CD4-positive, alpha-beta T cell (primary cell): ENCODE data around the gene COL20A1. TPM values are rescaled to one million over a fixed set of nuclear protein-coding genes. Genes with fewer than 3 reads are reported as not detected.

Source experiments
- ATAC-seq: fragments of 200-7000 bp; cut with Tn5 transposase; one replicate; pipeline ENCODE4 v1.10.0; 2022; ENCODE audit warnings: mild to moderate bottlenecking; ENCODE audit not compliant: poor library complexity
- CTCF ChIA-PET: fragments of 350-600 bp; sonication (Branson Sonifier 250); formaldehyde crosslinking; loops from one replicate; lab custom pipeline; 2021; ENCODE audit warnings: antibody characterized with exemption, inconsistent platforms; lab: Charles Lee
- POLR2A ChIA-PET: fragments of 350-600 bp; sonication (Branson Sonifier 250); formaldehyde crosslinking; loops from one replicate; lab custom pipeline; 2021; ENCODE audit warnings: antibody characterized with exemption, inconsistent platforms; lab: Charles Lee
- DNase-seq, 14 experiments: peaks; one replicate each; pipeline ENCODE4 v3.0.0-alpha.2; 2013 to 2020; ENCODE audit warnings: mixed read lengths in 2 of 14
- H3K27ac ChIP-seq, 2 donors: one replicate each; pipeline versions ENCODE4 v1.5.1 to v1.7.0; 2013; ENCODE audit warnings: low read length in 2 of 2, low read depth in 1 of 2, mild to moderate bottlenecking in 1 of 2
- H3K27me3 ChIP-seq, 2 experiments: 1 replicate in 1 of 2; 2 replicates in 1 of 2; pipeline versions ENCODE4 v1.6.1 to v1.7.0; 2013; ENCODE audit warnings: low read length in 2 of 2, control low read depth in 1 of 2, mild to moderate bottlenecking in 1 of 2, moderate library complexity in 1 of 2; ENCODE audit not compliant: insufficient read depth in 2 of 2, control insufficient read depth in 1 of 2
- H3K36me3 ChIP-seq: one replicate; pipeline ENCODE4 v1.6.1; 2013; ENCODE audit warnings: low read length, control low read depth; ENCODE audit not compliant: insufficient read depth
- H3K4me1 ChIP-seq: one replicate; pipeline ENCODE4 v1.6.1; 2013; ENCODE audit warnings: low read length, control low read depth; ENCODE audit not compliant: insufficient read depth
- H3K4me3 ChIP-seq: one replicate; pipeline ENCODE4 v1.5.1; 2013; ENCODE audit warnings: mild to moderate bottlenecking, low read length, moderate library complexity
- H3K9me3 ChIP-seq, 2 experiments: 1 replicate in 1 of 2; 2 replicates in 1 of 2; pipeline versions ENCODE4 v1.6.1 to v1.7.0; 2013; ENCODE audit warnings: low read length in 2 of 2, mild to moderate bottlenecking in 2 of 2, control low read depth in 1 of 2, moderate library complexity in 1 of 2; ENCODE audit not compliant: control insufficient read depth in 1 of 2, insufficient read depth in 1 of 2
- H3K27ac Mint-ChIP-seq: one replicate; pipeline ENCODE4 v1.8.0; 2020; ENCODE audit warnings: mixed read lengths
- H3K27me3 Mint-ChIP-seq: one replicate; pipeline ENCODE4 v1.8.0; 2021; ENCODE audit warnings: mixed read lengths
- H3K36me3 Mint-ChIP-seq: one replicate; pipeline ENCODE4 v1.8.0; 2021; ENCODE audit warnings: low read depth, mixed read lengths
- H3K4me1 Mint-ChIP-seq: one replicate; pipeline ENCODE4 v1.8.0; 2021; ENCODE audit warnings: low read depth, mixed read lengths
- H3K4me3 Mint-ChIP-seq: one replicate; pipeline ENCODE4 v1.8.0; 2020; ENCODE audit warnings: mild to moderate bottlenecking, mixed read lengths
- H3K9me3 Mint-ChIP-seq: one replicate; pipeline ENCODE4 v1.8.0; 2020; ENCODE audit warnings: mixed read lengths
- intact Hi-C, 2 experiments: fragments of 100-400 bp; cut with DNase I in 1 of 2; cut with micrococcal nuclease in 1 of 2; formaldehyde crosslinking; loops; one replicate each; pipeline versions ENCODE4 v1.15.1 to v1.9.0; 2023 to 2025; cut with DNase I, micrococcal nuclease
- total RNA-seq, 174 experiments: library from RNA in 2 of 174; stranded (reverse) in 2 of 174; gene quantifications; one replicate each; pipeline ENCODE4 v1.2.3 and lab custom pipeline; 2021 to 2026
- TF ChIP-seq, protein P1 (sequence below): fragments of 200-600 bp; IDR thresholded peaks from one replicate; pipeline ENCODE4 v1.8.0; 2022; ENCODE audit warnings: antibody characterized with exemption, mild to moderate bottlenecking

The COL20A1 gene
- total RNA-seq, 2 experiments from 2014 or later = 0.03 TPM; not detected in 1

GRCh38 chr20:63312690-63313348 lies 19.8 kb downstream of the COL20A1 start:
- Mint-ChIP-seq H3K4me3 (no peak overlapping the region), H3K4me1 (no peaks in the 10 kb centered on the region), H3K9me3 (no peaks in the 10 kb centered on the region), H3K27me3 (no peaks in the 10 kb centered on the region), H3K36me3 (no peaks in the 10 kb centered on the region), H3K27ac (no peak overlapping the region)
- H3K9me3 ChIP-seq = no peaks in the 10 kb centered on the region
- TF ChIP-seq, protein P1, sequence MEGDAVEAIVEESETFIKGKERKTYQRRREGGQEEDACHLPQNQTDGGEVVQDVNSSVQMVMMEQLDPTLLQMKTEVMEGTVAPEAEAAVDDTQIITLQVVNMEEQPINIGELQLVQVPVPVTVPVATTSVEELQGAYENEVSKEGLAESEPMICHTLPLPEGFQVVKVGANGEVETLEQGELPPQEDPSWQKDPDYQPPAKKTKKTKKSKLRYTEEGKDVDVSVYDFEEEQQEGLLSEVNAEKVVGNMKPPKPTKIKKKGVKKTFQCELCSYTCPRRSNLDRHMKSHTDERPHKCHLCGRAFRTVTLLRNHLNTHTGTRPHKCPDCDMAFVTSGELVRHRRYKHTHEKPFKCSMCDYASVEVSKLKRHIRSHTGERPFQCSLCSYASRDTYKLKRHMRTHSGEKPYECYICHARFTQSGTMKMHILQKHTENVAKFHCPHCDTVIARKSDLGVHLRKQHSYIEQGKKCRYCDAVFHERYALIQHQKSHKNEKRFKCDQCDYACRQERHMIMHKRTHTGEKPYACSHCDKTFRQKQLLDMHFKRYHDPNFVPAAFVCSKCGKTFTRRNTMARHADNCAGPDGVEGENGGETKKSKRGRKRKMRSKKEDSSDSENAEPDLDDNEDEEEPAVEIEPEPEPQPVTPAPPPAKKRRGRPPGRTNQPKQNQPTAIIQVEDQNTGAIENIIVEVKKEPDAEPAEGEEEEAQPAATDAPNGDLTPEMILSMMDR = no peak
- ATAC-seq = no peak
- no peak overlapping the region for H3K4me3 ChIP-seq
- CTCF ChIA-PET = no interaction called here
- no peaks in the 10 kb centered on the region for H3K36me3 ChIP-seq
- POLR2A ChIA-PET = no interaction called here
- H3K27ac ChIP-seq = no peak overlapping the region
- DNase-seq = no peak
- H3K4me1 ChIP-seq = no peaks in the 10 kb centered on the region
- intact Hi-C loops = loop anchor here in 1 of 2 experiments (10.0 kb wide), 1 partner anchor 72 kb away; no protein-coding TSS in a partner anchor
- peaks cover 0 to 8% of the 10 kb centered on the region in 2 experiments for H3K27me3 ChIP-seq

DNA sequence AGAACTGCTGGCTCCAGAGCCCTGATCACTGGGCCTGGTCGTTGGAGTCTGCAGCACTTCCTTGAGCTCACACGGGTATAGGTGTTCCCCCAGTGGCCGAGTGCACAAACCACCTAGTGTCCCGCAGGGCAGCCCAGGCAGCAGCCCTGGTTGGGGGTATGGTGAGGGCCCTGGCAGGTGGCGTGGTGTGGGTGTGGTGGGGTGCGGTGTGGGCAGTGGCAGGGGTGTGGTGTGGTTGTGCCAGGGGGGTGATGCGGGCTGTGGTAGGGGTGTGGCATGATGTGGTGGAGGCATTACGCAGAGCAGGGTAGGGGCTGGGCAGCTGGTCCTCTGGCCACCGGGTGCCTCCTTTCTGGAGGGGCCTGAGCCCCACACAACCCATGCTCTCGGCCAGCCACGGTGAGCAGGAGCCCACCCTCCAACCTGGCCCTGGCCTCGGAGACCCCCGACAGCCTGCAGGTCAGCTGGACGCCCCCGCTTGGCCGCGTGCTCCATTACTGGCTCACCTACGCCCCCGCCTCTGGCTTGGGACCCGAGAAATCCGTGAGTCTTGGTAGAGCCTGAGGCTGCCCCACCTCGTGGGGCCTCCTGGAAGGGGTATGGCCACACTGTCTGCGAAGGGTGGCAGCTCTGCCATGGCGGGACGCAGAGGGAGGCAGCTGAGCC lies 20.5 kb downstream of the COL20A1 start:
- H3K4me1 Mint-ChIP-seq = no peaks in the 10 kb centered on the region
- Histone ChIP-seq H3K36me3 (no peaks in the 10 kb centered on the region), H3K4me1 (no peaks in the 10 kb centered on the region), H3K4me3 (no peak overlapping the region), H3K27ac (no peak overlapping the region), H3K9me3 (no peaks in the 10 kb centered on the region), H3K27me3 (peaks cover 0 to 4% of the 10 kb centered on the region in 2 experiments)
- intact Hi-C loops = loop anchor here in 1 of 2 experiments (10.0 kb wide), 1 partner anchor 71 kb away; no protein-coding TSS in a partner anchor
- ATAC-seq = no peak
- no peak overlapping the region for H3K4me3 Mint-ChIP-seq
- CTCF ChIA-PET = no interaction called here
- no peak for DNase-seq
- no peaks in the 10 kb centered on the region for H3K27me3 Mint-ChIP-seq
- no peak overlapping the region for H3K27ac Mint-ChIP-seq
- POLR2A ChIA-PET = no interaction called here
- no peaks in the 10 kb centered on the region for H3K36me3 Mint-ChIP-seq
- no peaks in the 10 kb centered on the region for H3K9me3 Mint-ChIP-seq
- TF ChIP-seq, protein P1 = no peak

DNA sequence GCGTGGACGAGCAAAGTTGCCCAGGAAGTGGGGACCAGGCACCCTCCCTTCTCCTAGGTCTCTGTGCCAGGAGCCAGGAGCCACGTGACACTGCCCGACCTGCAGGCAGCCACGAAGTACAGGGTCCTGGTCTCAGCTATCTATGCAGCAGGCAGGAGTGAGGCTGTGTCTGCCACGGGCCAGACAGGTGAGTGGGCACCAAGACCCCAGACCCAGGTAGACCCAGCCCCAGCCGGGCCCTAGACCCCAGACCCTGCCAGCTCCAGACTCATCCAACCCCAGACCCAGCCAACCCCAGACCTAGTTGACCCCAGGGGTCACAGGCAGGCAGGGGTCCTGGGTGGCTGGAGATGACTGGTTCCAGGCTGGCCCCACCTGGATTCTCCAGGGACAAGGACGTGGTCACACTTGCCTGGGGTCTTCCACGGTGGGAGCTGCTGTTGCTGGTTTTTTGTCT lies 21.1 kb downstream of the COL20A1 start:
- no peaks in the 10 kb centered on the region for H3K4me1 Mint-ChIP-seq
- H3K27me3 Mint-ChIP-seq = no peaks in the 10 kb centered on the region
- Histone ChIP-seq H3K27ac (no peak overlapping the region), H3K27me3 (peaks cover 0 to 4% of the 10 kb centered on the region in 2 experiments), H3K9me3 (no peaks in the 10 kb centered on the region), H3K36me3 (no peaks in the 10 kb centered on the region), H3K4me3 (no peak overlapping the region), H3K4me1 (no peaks in the 10 kb centered on the region)
- DNase-seq (no peak), ATAC-seq (no peak)
- H3K27ac Mint-ChIP-seq = no peak overlapping the region
- H3K36me3 Mint-ChIP-seq = no peaks in the 10 kb centered on the region
- no peak overlapping the region for H3K4me3 Mint-ChIP-seq
- ChIA-PET CTCF (no interaction called here), POLR2A (no interaction called here)
- no peaks in the 10 kb centered on the region for H3K9me3 Mint-ChIP-seq
- intact Hi-C loops = loop anchor here in 1 of 2 experiments (10.0 kb wide), 1 partner anchor 71 kb away; no protein-coding TSS in a partner anchor
- TF ChIP-seq, protein P1 = no peak
